ENCODE data around the gene IFNL4.
"Not testable (repeated sequence)": the region's sequence is repeated elsewhere in the genome, so short reads cannot be mapped to it uniquely, and the experiment has no call there.

IFNL4 gene

DNA sequence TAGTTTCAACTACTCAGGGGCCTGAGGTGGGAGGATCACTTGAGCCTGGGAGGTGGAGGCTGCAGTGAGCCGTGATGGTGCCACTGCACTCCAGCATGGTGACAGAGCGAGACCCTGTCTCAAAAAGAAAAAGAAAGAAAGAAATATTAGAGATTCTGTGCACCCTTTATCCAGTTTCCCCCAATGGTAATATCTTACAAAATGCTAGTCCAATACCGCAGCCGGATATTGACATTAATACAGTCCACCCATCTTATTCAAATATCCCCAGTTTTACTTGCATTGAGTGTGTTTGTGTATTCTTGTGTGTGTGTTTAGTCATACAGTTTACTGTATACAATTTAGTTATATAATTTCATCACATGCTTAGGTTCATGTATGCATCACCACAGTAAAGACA lies 8.6 kb upstream of the IFNL4 start:
- no peak for DNase-seq (ENCODE audit: low read depth in 2 of 2)

DNA sequence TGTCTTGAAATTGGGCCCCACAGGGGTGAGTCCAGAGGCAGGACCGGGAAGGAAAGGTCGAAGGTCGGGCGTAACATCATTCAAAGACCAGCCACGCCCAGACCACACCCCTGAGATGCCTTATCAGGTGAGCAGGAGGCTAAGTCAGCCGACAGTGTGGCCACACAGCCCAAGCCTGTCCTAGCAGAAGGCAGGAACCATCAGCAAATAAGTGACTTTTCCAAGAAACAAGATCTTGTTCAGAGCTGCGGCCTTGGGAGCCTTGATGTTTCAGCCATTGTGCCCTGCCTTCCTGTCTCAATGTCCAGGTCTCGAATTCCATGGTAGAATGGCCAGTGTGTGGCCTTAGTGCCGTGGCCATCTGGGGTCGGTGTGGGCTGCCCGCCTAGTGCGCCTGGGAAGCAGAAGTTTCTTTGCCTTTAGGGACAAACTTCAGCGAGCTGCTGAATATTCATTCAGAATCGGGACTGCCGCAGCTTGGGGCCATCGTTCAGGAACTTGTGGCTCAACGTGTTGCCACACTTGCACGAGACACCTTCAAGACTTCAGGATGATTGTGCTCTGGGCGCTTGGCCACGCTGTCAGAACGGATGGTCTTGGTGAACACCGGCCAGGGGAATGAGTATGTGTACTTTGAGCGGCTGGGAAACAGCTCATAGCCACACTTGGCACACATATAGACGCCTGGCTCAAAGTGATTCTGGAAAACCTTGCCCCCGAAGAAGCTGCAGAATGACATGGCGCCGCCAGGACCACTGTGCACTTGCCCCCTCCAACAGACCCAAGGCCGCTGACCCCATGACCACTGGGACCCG lies 6.1 kb upstream of the IFNL4 start:
- DNase-seq (ENCODE audit: low read depth in 2 of 2): no peak

DNA sequence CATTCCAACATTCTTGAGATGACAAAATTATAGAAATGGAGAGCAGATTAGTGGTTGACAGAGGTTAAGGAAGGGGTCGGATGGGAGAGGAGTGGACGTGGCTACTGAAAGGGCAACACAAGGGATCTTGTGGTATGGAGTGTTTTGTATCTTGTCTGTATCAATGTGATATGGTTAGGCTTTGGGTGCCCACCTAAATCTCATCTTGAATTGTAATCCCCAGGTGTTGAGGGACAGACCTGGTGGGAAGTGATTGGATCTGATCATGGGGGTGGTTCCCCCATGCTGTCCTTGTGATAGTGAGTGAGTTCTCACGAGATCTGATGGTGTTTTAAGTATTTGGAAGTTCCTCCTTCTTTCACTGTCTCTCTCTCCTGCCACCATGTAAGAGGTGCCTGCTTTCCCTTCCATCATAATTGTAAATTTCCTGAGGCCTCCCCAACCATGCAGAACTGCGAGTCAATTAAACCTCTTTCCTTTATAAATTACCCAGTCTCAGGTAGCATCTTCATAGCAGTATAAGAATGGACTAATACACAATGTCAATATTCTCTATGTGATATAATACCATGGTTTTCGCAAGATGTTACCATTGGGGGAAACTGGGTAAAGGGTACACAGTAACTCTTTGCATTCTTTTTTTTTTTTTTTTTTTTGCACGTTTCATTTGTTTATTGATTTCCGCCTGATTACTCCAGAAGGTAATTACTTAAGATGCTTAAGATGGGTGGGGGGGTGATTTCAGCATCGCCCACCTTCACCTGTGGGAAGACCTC lies 4.9 kb upstream of the IFNL4 start:
- no peak for DNase-seq (ENCODE audit: low read depth in 2 of 2)

DNA sequence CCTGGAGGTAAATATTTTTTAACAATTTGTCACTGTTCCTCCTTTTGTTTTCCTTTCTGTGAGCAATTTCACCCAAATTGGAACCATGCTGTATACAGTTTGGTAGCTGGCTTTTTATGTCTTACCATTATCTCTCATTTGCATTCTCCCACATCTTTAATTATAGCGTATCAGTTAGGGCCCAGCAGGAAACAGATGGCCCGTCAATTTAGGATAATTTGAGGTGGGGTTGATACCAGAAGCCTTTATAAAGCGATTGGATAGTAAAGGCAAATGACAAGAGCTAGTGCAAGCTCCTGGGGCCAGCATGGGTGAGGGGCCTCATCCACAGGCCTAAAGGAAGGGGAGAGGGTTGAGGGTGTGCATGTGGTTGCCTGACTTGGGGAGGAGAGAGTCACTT lies 3.8 kb upstream of the IFNL4 start:
- no peak for DNase-seq (ENCODE audit: low read depth in 2 of 2)

DNA sequence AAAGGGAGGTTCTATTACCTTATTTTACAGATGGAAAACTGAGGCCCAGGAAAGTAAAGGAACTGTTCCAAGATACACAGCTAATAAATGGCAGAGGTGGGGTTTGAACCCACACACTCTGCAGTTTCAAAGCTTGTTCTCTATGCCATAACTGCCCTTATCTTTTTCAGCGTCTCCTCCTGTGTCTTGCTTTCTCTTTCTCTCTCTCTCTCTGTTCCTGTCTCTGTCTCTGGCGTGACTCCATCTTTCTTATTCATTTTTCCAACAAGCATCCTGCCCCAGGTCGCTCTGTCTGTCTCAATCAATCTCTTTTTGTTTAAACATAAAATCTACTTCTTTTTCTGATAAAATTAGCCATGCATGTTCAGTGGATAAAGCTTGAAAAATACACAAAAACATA lies 3.2 kb upstream of the IFNL4 start:
- no peak for DNase-seq (ENCODE audit: low read depth in 2 of 2)

DNA sequence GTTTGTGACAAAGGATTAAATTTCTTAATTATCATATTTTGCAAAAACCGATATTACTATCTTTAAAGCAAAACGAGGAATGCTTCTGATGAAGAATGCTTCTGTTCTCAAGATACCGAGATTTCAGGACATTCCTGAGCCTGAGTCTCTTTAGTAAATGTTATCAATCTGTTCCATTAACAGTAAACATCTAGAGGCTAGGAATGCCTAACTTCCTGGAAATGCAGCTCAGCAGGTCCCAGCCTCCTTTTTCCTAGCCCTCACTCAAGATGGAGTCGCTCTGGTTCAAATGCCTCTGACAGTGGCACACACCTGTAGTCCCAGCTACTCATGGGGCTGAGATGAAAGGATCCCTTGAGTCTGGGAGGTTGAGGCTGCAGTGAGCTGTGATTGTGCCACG lies 2.4 kb upstream of the IFNL4 start:
- no peak for DNase-seq (ENCODE audit: low read depth in 2 of 2)

DNA sequence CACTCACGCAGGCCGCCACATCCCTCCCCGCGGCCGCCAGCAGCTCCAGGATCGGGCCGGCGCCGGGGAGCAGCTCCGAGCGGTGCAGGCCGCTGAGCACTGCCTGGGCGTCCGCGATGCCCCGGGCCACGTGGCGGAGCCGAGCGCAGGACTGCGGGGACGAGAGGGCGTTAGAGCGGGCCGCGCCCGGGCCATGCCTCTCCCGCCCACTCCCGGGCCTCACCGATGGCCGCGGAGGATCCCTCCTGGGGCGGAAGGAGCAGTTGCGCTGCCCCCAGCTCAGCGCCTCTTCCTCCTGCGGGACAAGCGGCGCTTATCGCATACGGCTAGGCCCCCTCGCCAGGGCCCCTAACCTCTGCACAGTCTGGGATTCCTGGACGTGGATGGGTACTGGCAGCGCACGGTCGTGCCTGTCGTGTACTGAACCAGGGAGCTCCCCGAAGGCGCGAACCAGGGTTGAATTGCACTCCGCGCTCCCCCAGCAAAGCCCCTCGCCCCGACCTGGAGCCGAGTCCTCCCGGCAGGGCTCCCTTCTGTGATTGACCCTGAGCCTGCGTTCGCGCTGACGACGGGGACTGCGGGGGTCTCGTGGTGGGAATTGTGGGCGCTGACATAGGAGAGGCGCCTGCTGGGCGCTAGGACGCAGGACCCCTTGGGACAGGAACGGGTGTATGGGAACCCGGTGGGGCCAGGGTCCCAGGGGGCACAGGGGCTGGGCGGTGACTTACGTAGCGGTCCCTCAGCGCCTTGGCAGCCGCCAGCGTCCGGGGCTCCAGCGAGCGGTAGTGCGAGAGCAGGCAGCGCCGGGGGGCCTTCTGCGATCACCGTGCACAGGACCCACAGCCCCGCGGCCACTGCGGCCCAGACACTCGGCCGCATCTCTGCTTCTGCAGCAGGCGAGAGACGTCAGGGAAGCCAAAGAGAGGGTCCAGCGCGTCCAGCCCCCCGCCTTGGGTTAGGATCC lies 673 bp downstream of the IFNL4 start:
- no peak for DNase-seq (ENCODE audit: low read depth in 2 of 2)

DNA sequence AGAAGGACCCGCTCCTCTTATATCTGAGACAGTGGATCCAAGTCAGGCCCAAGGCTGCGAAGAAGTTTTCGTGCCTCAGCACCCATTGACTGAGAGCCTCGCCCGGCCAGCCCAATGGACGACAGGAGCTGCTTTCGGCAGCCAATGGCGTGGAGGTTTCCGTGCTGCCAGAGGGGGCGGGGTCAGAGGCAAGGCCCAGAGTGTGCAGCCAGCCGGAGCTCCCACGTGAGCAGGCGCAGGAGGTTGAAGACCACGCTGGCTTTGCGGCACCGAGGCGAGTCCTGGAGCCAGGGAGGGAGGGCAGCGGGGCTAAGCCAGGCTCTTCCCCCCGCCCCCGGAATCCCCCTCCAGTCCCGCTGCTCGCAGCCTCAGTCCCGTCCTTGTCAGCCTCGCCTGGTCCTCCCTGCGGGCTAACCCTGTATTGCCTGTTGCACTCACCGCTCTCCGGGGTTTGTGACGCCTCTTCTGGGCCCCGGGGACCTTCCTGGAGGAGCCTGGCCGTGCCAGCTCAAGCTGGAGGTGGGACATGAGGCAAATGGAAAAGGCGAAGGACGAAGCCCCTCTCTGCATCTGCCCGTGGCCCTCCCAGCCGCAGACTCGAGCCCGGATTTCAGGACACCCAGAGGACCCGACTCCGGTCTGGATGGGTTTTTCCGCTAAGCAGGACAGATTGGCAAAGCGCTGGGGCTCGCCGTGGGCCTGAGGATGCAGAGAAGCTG lies 1.5 kb downstream of the IFNL4 start:
- no peak for DNase-seq (ENCODE audit: low read depth in 2 of 2)

DNA sequence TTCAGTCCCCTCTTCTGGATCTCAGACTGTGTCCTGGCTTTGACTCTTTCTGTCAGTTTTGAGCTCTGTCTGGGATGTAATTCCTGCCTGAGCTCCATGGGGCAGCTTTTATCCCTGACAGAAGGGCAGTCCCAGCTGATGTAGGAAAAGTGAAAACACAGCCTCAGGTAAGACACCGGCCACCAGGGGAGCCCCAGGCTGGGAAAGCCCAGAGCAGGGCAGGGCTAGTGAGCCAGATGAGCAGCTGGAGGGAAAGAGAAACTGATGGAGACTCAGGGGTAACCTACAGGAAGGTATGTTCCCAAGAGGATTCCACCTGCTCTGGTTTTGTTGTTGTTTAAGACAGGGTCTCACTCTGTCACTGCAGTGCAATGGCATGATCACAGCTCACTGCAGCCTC lies 3.5 kb downstream of the IFNL4 start:
- DNase-seq (ENCODE audit: low read depth in 2 of 2): not testable (repeated sequence)

DNA sequence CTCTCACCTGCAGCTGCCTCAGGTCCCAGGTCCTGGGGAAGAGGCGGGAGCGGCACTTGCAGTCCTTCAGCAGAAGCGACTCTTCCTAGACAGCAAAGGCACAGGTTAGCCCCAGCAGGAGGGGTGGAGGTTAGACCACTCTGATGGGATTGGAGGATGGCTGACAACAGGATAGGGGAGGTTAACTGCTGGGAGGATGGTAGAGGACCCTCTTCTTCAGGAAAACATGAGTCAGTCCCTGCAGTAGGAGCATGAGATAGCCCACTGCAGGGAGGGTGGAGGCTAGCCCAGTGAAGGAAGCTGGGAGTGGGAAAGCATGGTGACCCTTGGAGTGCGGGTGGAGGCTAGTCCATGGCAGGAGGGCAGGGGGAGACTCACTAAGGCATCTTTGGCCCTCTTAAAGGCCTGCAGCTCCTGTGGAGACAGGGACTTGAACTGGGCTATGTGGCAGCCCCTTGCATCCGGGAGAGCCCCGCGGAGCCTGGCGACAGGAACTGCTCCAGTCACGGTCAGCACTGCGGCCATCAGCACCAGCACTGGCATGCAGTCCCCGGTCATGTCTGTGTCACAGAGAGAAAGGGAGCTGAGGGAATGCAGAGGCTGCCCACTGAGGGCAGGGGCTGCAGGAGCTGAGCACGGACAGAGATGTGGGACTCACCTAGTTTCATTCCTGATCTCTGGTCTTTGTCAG lies 4.1 kb downstream of the IFNL4 start, which contains the start of gene IFNL3:
Gene IFNL3, minus strand, starts transcription at position 597 of the 691 bp plus-strand sequence. Its CDS starts 39 bp downstream, at position 558.
- DNase-seq (ENCODE audit: low read depth in 2 of 2): not testable (repeated sequence)

DNA sequence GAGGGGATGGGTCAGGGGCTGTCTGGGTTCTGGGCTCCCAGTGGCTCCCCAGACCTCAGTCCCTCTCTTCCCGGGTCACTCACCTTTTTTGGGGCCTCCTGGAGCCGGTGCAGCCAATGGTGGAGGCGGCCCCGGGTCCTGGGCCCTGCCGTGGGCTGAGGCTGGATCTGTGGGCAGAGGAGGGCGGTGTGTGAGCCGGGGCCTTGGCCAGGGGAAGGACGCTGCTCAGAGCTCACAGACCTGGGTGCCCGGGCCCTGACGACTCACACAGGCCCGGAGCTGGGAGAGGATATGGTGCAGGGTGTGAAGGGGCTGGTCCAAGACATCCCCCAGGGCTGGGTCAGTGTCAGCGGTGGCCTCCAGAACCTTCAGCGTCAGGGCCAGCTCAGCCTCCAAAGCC lies 4.9 kb downstream of the IFNL4 start:
- not testable (repeated sequence) for DNase-seq (ENCODE audit: low read depth in 2 of 2)

DNA sequence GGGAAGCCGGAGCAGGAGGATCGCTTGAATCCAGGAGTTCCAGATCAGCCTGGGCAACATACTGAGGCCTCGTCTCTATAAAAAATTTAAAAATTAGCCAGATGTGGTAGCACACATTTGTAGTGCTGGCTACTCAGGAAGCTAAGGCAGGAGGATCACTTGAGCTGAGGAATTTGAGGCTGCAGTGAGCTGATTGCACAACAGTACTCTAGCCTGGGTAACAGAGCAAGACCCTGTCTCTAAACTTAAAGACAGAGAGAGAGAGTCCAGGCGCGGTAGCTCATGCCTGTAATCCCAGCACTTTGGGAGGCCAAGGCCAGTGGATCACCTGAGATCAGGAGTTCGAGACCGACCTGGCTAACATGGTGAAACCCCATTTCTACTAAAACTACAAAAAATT lies 8.2 kb downstream of the IFNL4 start:
- DNase-seq (ENCODE audit: low read depth in 2 of 2): no peak

DNA sequence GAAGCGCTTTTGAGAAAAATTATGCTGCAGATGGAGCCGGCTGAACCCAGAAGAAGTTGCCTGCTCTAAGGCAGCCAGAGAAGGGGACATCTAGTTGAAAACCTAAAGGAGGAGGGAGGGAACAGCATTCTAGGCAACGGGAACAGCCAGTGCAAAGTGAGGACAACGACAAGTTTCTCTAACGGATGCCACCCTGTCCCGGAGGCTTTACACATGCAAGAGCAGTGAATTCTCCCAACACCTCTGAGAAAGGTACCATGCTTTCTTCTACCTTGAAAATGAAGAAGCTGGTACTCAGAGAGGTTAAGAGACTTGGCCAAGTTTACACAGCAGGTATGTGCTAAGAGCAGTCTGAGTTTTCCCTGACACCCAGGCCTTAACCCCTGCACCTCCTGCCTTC lies 9.7 kb downstream of the IFNL4 start:
- DNase-seq (ENCODE audit: low read depth in 2 of 2): no peak

DNA sequence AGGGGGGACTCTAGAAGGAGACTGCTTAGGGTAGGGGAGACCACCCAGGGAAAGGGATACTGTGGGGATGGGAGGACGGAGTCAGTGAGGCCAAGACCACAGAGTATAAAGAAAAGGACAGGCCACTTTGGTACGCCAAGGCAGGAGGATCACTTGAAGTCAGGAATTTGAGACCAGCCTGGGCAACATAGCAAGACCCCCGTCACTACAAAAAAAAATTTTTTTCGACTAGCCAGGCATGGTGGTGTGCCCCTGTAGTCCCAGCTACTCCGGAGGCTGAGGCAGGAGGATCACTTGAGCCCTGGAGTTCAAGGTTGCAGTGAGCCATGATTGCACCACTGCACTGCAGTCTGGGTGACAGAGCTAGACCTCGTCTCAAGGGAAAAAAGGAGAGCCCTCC lies 10.4 kb downstream of the IFNL4 start:
- DNase-seq (ENCODE audit: low read depth in 2 of 2): no peak

DNA sequence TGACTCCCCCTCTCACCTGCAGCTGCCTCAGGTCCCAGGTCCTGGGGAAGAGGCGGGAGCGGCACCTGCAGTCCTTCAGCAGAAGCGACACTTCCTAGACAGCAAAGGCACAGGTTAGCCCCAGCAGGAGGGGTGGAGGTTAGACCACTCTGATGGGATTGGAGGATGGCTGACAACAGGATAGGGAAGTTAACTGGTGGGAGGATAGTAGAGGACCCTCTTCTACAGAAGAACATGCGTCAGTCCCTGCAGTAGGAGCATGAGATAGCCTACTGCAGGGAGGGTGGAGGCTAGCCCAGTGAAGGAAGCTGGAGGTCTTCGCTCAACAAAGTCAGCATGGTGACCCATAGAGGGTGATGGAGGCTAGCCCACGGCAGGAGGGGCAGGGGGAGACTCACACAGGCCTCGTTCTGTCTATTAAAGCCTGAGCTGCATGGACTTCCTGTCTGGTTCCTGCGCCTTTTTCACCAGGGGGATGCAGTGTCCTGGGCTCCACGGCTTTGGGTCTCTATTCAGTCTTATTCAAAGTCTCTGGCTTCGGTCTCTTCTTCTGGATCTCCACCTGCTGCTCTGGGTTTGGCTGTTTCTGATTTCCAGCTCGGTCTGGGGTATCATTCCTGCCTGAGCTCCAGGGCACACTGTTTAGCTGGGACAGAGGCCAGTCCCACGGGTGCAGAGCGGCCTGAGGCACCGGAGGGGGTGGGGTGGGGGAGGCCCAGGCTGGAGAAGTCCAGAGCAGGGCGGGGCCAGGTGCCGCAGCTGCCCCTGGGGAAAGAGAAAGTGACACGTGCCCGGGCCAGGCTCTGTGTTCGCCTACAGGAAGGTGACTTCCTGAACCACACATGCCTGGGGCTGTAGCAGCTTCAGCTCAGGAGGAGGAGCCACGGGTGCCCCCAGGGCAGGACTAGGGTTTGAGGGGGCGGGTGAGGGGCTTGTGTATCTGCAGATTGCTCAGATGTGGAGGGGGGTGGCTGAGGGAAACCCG lies 11.2 kb downstream of the IFNL4 start:
- DNase-seq (ENCODE audit: low read depth in 2 of 2): peak in 1 of 2 donors; percentile 42

DNA sequence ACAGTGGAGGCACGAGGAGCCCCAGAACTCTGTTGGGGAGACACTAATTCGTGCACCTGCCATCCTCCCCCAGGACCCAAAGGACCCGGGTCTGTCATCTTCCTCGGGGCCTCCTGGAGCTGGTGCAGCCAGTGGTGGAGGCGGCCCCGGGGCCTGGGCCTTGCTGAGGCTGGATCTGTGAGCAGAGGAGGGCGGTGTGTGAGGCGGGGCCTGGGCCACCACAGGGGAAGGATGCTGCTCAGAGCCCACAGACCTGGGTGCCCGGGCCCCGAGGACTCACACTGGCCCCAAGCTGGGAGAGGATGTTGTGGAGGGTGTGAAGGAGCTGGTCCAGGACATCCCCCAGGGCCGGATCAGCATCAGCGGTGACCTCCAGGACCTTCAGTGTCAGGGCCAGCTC lies 12.1 kb downstream of the IFNL4 start:
- DNase-seq (ENCODE audit: low read depth in 2 of 2): no peak

DNA sequence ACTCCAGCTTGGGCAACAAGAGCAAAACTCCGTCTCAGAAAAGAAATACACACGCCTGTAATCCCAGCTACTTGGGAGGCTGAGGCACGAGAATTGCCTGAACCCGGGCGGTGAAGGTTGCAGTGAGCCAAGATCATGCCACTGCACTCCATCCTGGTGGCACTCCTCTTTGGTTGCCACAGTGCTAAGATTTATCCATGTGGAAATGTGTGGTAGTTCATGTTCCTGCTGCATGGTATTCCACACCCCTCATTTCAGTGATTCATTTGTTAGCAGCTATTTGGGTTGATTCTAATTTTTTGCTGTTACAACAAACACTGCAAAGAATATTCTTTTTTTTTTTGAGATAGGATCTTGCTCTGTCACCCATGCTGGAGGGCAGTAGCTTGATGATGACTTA lies 15.9 kb downstream of the IFNL4 start:
- no peak for DNase-seq (ENCODE audit: low read depth in 2 of 2)

DNA sequence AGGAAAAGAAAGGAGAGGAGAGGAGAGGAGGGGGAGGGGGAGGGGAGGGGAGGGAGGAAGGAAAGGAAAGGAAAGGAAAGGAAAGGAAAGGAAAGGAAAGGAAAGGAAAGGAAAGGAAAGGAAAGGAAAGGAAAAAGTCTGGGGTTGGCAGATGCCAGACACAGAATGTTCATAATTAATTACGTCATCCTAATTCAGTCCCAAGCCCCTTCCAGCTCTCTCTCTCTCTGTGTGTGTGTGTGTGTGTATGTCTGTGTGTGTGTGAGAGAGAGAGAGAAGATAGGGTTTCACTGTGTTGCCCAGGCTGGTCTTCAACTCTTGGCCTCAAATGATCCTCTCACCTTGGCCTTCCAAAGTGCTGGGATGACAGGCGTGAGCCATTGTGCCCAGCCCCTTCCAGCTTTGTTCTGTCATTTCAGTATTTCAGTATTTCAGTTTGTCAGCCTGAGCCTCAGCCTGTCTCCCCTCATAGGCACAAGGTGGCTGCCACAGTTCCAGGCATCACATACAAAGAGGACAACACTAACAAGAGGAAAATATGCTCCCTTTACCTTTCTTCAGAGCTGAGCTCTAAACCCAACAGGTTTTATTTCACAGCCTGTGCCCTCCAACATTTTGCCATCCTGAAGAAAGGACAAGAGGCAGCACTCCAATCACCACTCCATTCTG lies 18.4 kb downstream of the IFNL4 start:
- no peak for DNase-seq (ENCODE audit: low read depth in 2 of 2)

DNA sequence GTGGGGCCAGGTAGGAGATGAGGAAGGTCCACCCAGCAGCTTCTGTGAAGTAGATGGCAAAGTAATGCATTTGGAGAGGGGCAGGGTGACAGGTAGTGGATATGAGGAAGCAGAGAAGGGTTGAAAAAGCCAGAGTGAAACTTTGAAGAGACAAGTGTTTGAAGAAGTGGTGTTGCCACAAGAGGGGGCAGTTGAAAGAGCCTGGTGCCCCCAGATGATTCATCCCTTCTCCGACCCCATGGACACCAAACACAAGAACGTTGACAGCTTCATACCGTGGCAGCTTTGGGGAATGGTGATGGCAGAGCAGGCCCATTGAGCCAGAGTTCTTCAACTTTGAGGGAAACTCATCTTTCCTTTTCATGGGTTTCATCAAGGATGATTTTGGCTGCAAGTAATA lies 23.7 kb downstream of the IFNL4 start:
- no peak for DNase-seq (ENCODE audit: low read depth in 2 of 2)

All from stimulated activated CD4-positive, alpha-beta T cell treated with anti-CD3 and anti-CD28 coated beads, Interleukin-4, amount 100 ng/mL, for 48 hours (primary cell).